ENCODE results near the gene RXRA.

DNA sequence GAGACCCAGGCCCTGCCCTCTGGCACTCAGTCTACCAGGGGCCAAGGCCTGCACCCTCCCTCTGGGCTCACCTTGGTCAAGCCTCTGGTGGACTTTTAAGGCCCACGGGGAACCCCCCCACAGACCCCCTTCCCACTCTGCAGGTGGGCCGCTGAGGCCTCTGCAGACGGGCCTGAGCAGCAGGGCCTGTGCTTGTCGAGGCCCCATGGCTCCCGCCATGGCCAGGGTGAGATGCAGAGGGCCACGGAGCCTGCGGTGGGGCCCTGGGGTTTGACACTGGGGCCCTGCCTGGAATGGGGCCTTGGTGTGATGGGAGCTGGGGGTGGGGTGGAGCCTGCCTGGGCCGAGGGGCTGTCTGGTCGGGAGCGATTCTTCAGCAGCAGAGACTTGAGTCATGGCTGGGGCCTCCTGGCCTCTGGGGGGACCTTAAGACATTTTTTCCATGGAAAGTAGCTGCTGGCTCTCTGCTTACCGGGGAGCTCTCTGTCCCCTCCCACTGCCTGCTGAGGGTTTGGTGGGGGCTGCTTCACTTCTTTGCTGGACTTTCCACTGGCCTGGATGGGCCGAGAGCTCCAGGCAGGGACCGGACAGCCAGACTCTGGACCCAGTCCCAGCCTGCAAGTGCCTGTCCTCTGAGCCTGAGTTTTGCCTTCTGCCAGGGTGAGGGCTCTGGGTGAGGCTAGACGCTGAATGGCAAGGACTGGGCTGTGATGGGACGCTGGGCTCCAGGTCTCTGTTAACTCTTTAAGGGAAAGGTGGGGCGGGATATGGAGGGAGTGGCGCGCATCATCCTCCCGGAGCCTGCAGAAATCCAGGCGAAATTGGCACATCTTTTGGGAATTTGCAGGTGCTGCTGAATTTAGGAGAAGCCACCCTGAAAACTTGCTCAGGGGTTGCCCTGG lies 132.2 kb downstream of the RXRA start:
- TF ChIP-seq, protein P1, sequence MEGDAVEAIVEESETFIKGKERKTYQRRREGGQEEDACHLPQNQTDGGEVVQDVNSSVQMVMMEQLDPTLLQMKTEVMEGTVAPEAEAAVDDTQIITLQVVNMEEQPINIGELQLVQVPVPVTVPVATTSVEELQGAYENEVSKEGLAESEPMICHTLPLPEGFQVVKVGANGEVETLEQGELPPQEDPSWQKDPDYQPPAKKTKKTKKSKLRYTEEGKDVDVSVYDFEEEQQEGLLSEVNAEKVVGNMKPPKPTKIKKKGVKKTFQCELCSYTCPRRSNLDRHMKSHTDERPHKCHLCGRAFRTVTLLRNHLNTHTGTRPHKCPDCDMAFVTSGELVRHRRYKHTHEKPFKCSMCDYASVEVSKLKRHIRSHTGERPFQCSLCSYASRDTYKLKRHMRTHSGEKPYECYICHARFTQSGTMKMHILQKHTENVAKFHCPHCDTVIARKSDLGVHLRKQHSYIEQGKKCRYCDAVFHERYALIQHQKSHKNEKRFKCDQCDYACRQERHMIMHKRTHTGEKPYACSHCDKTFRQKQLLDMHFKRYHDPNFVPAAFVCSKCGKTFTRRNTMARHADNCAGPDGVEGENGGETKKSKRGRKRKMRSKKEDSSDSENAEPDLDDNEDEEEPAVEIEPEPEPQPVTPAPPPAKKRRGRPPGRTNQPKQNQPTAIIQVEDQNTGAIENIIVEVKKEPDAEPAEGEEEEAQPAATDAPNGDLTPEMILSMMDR (IDR thresholded peaks at IDR 0.05): no peak
- no peak for TF ChIP-seq POLR2A (IDR thresholded peaks at IDR 0.05)
